T-helper 1 cell treated with Interleukin-12 subunit alpha and Interleukin-12 subunit beta and Interleukin-4 antibody, amounts not matched to agents 30 ng/mL and 1 ng/mL, for 36 hours (primary cell): ENCODE measurements around the gene C20orf202. TPM values are rescaled to one million over a fixed set of nuclear protein-coding genes. Genes with fewer than 3 reads are reported as not detected.
"Not testable (repeated sequence)": the region's sequence is repeated elsewhere in the genome, so short reads cannot be mapped to it uniquely, and the experiment has no call there.

Source experiments
- intact Hi-C: fragments of 100-400 bp; cut with micrococcal nuclease; formaldehyde crosslinking; loops from one replicate; pipeline ENCODE4 v1.15.1; 2024
- total RNA-seq: library from RNA; stranded (reverse); gene quantifications from 2 replicates; pipeline ENCODE4 v1.2.3, GENCODE V29; 2022

C20orf202 gene
- total RNA-seq, 1 donor from 2014 or later = not detected

DNA sequence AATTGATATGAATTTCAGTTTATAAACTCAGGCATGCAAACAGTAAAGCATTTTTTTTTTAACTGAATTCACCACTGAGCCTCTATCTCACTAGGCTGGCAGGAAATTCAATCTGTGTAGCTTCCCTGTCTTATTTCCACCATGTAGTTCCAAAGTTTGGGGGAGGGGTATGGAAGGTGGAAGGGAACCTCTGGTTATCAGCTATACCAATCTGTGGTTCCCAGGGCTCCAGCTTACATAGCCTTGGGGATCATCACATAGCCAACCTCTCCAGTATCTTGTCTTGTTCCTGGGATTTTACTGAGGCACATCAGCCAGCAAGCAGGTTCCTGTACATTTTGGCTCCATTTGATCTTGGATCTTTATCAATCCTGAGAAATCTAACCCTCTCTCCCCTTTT is 38.2 kb downstream of the C20orf202 start:
- intact Hi-C loops = no loop called here

DNA sequence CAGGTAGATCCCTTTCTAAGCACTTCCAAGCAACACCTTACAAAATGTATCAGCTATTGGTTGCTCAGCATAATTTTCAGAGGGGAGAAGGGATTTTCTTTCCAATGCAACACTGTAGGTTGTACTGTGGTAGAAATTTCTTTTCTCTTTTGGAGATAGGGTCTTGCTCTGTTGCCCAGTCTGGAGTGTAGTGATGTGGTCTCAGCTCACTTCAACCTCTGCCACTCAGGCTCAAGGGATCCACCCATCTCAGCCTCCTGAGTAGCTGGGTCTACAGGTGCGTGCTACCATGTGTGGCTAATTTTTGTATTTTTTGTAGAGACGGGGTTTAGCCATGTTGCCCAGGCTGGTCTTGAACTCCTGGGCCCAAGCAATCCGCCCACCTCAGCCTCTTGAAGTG is 38.8 kb downstream of the C20orf202 start:
- intact Hi-C loops = no loop called here

DNA sequence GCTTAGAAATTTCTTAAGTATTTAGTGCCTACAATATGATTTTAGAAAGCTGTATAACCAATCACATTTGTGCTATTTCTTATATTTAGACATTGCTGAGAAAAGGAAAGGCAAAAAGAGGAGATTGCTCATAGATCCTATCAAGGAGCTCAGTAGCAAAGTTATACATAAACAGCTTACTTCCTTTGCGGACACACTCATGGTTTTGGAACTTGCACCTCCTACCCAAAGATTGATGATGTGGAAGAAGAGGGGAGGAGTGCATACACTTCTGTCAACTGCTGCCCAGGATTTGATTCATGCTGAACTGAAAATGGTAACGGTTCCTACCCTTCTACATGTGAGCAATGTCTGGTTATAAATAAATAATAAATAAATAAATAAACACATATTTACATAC is 39.3 kb downstream of the C20orf202 start:
- intact Hi-C loops = no loop called here

DNA sequence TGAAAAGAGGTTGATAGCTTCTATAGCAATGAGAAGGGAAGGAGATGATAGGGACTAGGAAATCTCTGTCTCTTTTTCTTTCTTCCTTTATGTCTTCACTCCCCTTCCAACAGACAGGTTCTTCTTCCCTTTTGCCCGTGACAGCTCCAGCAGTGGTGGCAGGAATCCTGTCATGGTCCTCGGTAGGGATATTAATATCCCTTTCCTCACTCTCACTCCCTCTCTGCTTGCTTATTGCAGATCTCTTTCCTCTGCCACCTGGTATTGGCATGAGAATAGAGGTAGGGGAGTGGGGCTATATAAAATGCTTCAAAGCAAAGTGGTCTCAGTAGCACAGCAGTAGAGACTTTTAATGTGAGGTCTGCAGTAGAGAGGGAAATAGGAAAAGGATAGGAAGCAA is 42.3 kb downstream of the C20orf202 start:
- intact Hi-C loops = no loop called here

DNA sequence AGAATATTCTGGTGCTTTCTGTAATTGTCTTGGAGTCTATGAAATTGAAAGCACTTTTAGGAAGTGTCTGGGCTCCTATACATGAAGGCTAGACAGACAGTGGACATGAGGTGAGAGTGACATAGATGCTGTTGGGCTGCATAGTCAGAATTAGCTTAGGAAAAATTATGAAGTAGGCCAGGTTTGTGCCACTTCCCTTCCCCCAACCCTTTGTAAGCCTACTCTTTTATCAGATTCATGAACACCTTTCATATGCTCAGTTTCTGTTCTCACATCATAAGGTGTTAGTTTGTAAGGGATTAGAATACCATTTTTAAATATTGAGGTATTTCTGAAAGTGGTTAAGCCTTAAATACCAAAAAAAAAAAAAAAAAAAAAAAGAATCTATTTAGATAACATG is 44.4 kb downstream of the C20orf202 start:
- intact Hi-C loops = no loop called here

DNA sequence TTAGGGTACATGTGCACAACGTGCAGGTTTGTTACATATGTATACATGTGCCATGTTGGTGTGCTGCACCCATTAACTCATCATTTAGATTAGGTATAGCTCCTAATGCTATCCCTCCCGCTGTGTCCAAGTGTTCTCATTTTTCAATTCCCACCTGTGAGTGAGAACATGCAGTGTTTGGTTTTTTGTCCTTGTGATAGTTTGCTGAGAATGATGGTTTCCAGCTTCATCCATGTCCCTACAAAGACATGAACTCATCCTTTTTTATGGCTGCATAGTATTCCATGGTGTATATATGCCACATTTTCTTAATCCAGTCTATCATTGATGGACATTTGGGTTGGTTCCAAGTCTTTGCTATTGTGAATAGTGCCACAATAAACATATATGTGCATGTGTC is 47.0 kb downstream of the C20orf202 start:
- intact Hi-C loops = not testable (repeated sequence)

DNA sequence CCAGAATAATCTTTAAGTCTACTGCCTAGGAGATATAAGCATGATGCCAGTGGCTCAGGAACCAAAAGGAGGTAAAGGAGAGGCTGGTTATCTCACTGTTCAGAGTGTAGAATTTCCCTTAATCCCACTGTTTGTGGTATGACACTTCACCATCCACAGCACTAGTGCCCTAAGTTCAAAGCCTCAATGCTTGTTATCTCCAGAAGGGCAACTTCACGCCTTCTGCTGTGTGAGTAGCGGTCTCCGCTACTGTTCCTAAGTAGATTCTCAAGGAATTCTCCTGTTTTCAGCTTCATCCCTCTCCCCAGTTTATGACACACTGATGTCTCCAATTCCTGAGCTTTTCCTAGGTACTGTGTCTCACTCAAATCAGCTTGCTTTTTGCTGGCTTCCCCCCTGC is 49.2 kb downstream of the C20orf202 start:
- intact Hi-C loops = no loop called here

DNA sequence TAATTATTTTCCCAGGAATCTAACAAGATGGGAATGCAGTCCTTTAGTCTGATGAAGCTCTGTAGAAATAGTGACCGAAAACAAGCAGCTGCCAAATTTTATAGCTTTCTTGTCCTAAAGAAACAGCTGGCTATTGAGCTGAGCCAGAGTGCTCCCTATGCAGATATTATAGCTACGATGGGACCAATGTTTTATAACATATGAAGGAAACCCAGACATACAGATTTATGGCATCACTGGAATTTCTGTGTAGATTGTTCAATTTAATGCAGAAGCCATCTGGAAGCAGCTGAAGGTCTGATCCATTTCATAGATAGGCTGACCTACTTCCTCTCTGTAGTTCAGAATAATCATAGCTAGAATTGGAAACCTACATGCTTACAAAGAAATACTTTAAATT is 51.0 kb downstream of the C20orf202 start:
- intact Hi-C loops = no loop called here

DNA sequence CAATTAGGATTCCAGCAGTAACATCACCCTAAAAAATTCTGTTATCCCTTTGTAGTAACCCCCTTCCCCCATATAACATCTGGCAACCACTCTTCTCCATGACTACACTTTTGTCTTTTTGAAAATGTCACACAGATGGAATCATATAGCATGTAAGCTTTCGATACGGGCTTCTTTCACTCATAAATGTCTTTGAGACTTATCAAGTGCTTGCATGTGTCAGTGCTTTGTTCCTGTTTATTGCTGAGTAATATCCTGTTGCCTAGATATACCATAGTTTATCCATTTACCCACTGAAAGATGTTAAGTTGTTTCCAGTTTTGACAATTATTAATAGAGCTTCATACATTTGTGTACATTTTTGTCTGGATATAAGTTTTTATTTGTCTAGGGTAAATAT is 52.4 kb downstream of the C20orf202 start:
- intact Hi-C loops = no loop called here

Other genes with a start within 250 kb of the C20orf202 start
- not detected in 2 replicates for gene RSPO4, start 201.1 kb upstream of the C20orf202 start, total RNA-seq
- 160 and 163 TPM in 2 replicates for gene PSMF1, start 84.9 kb upstream of the C20orf202 start, total RNA-seq
- 0.25 TPM in 1 of 2 replicates, not detected in the other for gene TMEM74B, start 18.5 kb upstream of the C20orf202 start, total RNA-seq
- gene RAD21L1, start 22.6 kb downstream of the C20orf202 start, total RNA-seq = not detected in 2 replicates
- gene SNPH, start 62.8 kb downstream of the C20orf202 start, total RNA-seq = 6.1 and 6.8 TPM in 2 replicates
- 1.9 and 2.5 TPM in 2 replicates for gene SDCBP2, start 125.7 kb downstream of the C20orf202 start, total RNA-seq
- 253 and 254 TPM in 2 replicates for gene FKBP1A, start 189.6 kb downstream of the C20orf202 start, total RNA-seq